IPS DF 6.9 (cell line): ENCODE results near the gene OGFOD3.

ENCODE experiments used
- DNase-seq: peaks from one replicate; pipeline ENCODE4 v3.0.0-alpha.2; 2013; ENCODE audit warnings: low read depth, low spot score
- H3K27ac ChIP-seq: one replicate; pipeline ENCODE4 v1.5.1; 2013; ENCODE audit warnings: low read length, control low read depth
- H3K27me3 ChIP-seq: 2 replicates; pipeline ENCODE4 v1.6.1; 2013; ENCODE audit warnings: mild to moderate bottlenecking, low read length; ENCODE audit not compliant: control insufficient read depth, insufficient read depth
- H3K36me3 ChIP-seq: 2 replicates; pipeline ENCODE4 v1.6.1; 2013; ENCODE audit warnings: low read length; ENCODE audit not compliant: control insufficient read depth, insufficient read depth
- H3K4me1 ChIP-seq: 2 replicates; pipeline ENCODE4 v1.6.1; 2013; ENCODE audit warnings: low read length; ENCODE audit not compliant: control insufficient read depth, insufficient read depth
- H3K4me3 ChIP-seq: 2 replicates; pipeline ENCODE4 v1.5.1; 2013; ENCODE audit warnings: mild to moderate bottlenecking, low read length
- H3K9me3 ChIP-seq: 2 replicates; pipeline ENCODE4 v1.6.1; 2013; ENCODE audit warnings: low read length, inconsistent platforms; ENCODE audit not compliant: control insufficient read depth, insufficient read depth
- WGBS: extraction: QIAGEN DNeasy Blood & Tissue Kit; methylation state at CpG from one replicate; pipeline ENCODE4 v1.1.7; 2013; ENCODE audit warnings: mixed read lengths, missing lambda C conversion rate; ENCODE audit not compliant: insufficient read length, insufficient coverage; 5-methylcytosine and 5-hydroxymethylcytosine counted together

The OGFOD3 gene

GRCh38 chr17:82439829-82440365, 21.5 kb upstream of the OGFOD3 start:
- DNase-seq: no peak
- Histone ChIP-seq H3K4me1 (0 out of 2 replicates have a peak, but pooled peaks cover 2% of the 10 kb centered on the region), H3K4me3 (no peak overlapping the region), H3K36me3 (peaks cover 22% of the 10 kb centered on the region), H3K27ac (no peak overlapping the region), H3K9me3 (no peaks in the 10 kb centered on the region), H3K27me3 (no peaks in the 10 kb centered on the region)
- no CpG with 5 or more reads among the region's 34 CpGs for WGBS

- Histone ChIP-seq H3K27me3 (no peaks in the 10 kb centered on the region), H3K4me3 (no peak overlapping the region), H3K4me1 (0 out of 2 replicates have a peak, but pooled peaks cover 2% of the 10 kb centered on the region), H3K36me3 (peaks cover 18% of the 10 kb centered on the region), H3K9me3 (no peaks in the 10 kb centered on the region), H3K27ac (no peak overlapping the region)
- WGBS: no CpG with 5 or more reads among the region's 29 CpGs
- no peak for DNase-seq
Measured at GRCh38 chr17:82439194-82439828, 20.9 kb upstream of the OGFOD3 start.

- Histone ChIP-seq H3K27ac (no peak overlapping the region), H3K9me3 (no peaks in the 10 kb centered on the region), H3K4me1 (peaks cover 2% of the 10 kb centered on the region; the same call in 1 of the 2 replicates), H3K36me3 (peaks cover 11% of the 10 kb centered on the region), H3K4me3 (no peak overlapping the region), H3K27me3 (no peaks in the 10 kb centered on the region)
- DNase-seq: no peak
- no CpG with 5 or more reads among the region's 26 CpGs for WGBS
Measured at GRCh38 chr17:82438401-82439193, 20.2 kb upstream of the OGFOD3 start.

- no peaks in the 10 kb centered on the region for H3K27me3 ChIP-seq
- H3K4me3 ChIP-seq: no peak overlapping the region
- no CpG with 5 or more reads among the region's 18 CpGs for WGBS
- no peak overlapping the region for H3K27ac ChIP-seq
- no peaks in the 10 kb centered on the region for H3K9me3 ChIP-seq
- DNase-seq: no peak
- H3K4me1 ChIP-seq: peaks cover 2% of the 10 kb centered on the region; the same call in 1 of the 2 replicates
- H3K36me3 ChIP-seq: peaks cover 2% of the 10 kb centered on the region; the same call in 1 of the 2 replicates
Measured at GRCh38 chr17:82437325-82437668, 18.9 kb upstream of the OGFOD3 start.

- Histone ChIP-seq H3K4me1 (peaks cover 2% of the 10 kb centered on the region; the same call in 1 of the 2 replicates), H3K27ac (no peak overlapping the region), H3K36me3 (peaks cover 2% of the 10 kb centered on the region; the same call in 1 of the 2 replicates), H3K9me3 (no peaks in the 10 kb centered on the region), H3K27me3 (no peaks in the 10 kb centered on the region), H3K4me3 (no peak overlapping the region)
- WGBS: no CpG with 5 or more reads among the region's 36 CpGs
- no peak for DNase-seq
Measured at GRCh38 chr17:82436601-82437324, 18.4 kb upstream of the OGFOD3 start.

GRCh38 chr17:82435601-82436583, 17.5 kb upstream of the OGFOD3 start:
- no peaks in the 10 kb centered on the region for H3K27me3 ChIP-seq
- no peak overlapping the region for H3K4me3 ChIP-seq
- H3K27ac ChIP-seq: no peak overlapping the region
- no peak for DNase-seq
- H3K9me3 ChIP-seq: no peaks in the 10 kb centered on the region
- no CpG with 5 or more reads among the region's 43 CpGs for WGBS
- H3K4me1 ChIP-seq: peaks cover 2% of the 10 kb centered on the region; the same call in 1 of the 2 replicates
- H3K36me3 ChIP-seq: peaks cover 2% of the 10 kb centered on the region; the same call in 1 of the 2 replicates

GRCh38 chr17:82435103-82435502, 16.7 kb upstream of the OGFOD3 start:
- Histone ChIP-seq H3K9me3 (no peaks in the 10 kb centered on the region), H3K36me3 (peaks cover 2% of the 10 kb centered on the region; the same call in 1 of the 2 replicates), H3K27ac (no peak overlapping the region), H3K4me3 (no peak overlapping the region), H3K27me3 (no peaks in the 10 kb centered on the region), H3K4me1 (peaks cover 2% of the 10 kb centered on the region; the same call in 1 of the 2 replicates)
- no peak for DNase-seq
- WGBS: no CpG with 5 or more reads among the region's 12 CpGs

- H3K27me3 ChIP-seq: no peaks in the 10 kb centered on the region
- WGBS: no CpG with 5 or more reads among the region's 3 CpGs
- no peak overlapping the region for H3K27ac ChIP-seq
- no peaks in the 10 kb centered on the region; the same call in 1 of the 2 replicates for H3K4me1 ChIP-seq
- no peak for DNase-seq
- H3K4me3 ChIP-seq: no peak overlapping the region
- H3K36me3 ChIP-seq: peaks cover 2% of the 10 kb centered on the region; the same call in 1 of the 2 replicates
- H3K9me3 ChIP-seq: no peaks in the 10 kb centered on the region
Measured at GRCh38 chr17:82434216-82434565, 15.8 kb upstream of the OGFOD3 start.

- no peaks in the 10 kb centered on the region for H3K27me3 ChIP-seq
- no peak overlapping the region for H3K4me3 ChIP-seq
- H3K4me1 ChIP-seq: no peaks in the 10 kb centered on the region; the same call in 1 of the 2 replicates
- no peaks in the 10 kb centered on the region for H3K9me3 ChIP-seq
- no peak overlapping the region for H3K27ac ChIP-seq
- WGBS: no CpG with 5 or more reads among the region's 32 CpGs
- no peak for DNase-seq
- H3K36me3 ChIP-seq: peaks cover 2% of the 10 kb centered on the region; the same call in 1 of the 2 replicates
Measured at GRCh38 chr17:82433560-82434215, 15.3 kb upstream of the OGFOD3 start.
